ENCODE measurements around the gene TMEM106A. TPM values are rescaled to one million over a fixed set of nuclear protein-coding genes. Genes with fewer than 3 reads are reported as not detected.

Gene TMEM106A
- polyA plus RNA-seq, 2 of the 4 experiments (the other 2 are of a cell fraction) = 1.2 to 2.6 TPM

DNA sequence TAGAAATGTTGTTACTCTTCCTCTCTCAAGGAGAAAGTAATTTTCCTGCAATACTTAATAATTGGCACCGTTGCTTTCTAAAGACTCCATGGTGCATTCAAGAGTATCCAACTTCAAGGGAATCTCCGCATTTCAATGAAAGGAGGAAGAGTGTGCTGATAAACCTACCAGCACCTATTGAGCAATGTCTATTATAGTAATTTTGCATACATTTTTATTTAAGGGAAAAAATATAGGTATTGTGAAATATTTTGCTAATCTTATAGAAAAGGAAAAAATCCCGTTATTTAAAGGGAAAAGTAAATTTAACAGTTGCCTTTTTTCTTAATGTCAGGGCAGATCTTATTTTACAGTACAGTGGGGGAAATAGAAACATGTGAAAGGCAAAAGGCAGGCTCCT lies 1.1 kb upstream of the TMEM106A start:
- ChIA-PET POLR2A (interaction anchor here (5.2 kb wide), 1 partner anchor 105 kb away, joined by 52 read pairs; no protein-coding TSS in a partner anchor), CTCF (interaction anchor here (0.8 to 2.8 kb wide), 6 partner anchors 11 to 178 kb away, joined by 3 to 12 read pairs (median 3); no protein-coding TSS in a partner anchor)
- ATAC-seq = no peak
- Histone ChIP-seq H3K27ac (peak overlapping the region; percentile 75 to 84; a peak in 4 of 6 replicates), H3K4me3 (peak overlapping the region; percentile 51; the same call in 1 of the 3 replicates), H3K9me3 (no peaks in the 10 kb centered on the region), H3K4me2 (peak overlapping the region; percentile 78), H3K4me1 (peaks cover 14% of the 10 kb centered on the region)
- DNase-seq (ENCODE audit: low read depth in 1 of 2, low spot score in 1 of 2) = no peak
- 80% methylated on average over 3 of the region's 3 CpGs for WGBS (ENCODE audit: missing lambda C conversion rate)
- TF ChIP-seq CEBPB (IDR thresholded peaks at IDR 0.05) = peak; percentile 17 to 54; a peak in 2 of 4 replicates
- TF ChIP-seq NPAS2 (CRISPR knock-in tag; IDR thresholded peaks at IDR 0.05; ENCODE audit: borderline replicate concordance) = no peak
- no peak for TF ChIP-seq EHMT2 (IDR thresholded peaks at IDR 0.05; ENCODE audit: low read depth)
- peak; percentile 13 for FAIRE-seq

DNA sequence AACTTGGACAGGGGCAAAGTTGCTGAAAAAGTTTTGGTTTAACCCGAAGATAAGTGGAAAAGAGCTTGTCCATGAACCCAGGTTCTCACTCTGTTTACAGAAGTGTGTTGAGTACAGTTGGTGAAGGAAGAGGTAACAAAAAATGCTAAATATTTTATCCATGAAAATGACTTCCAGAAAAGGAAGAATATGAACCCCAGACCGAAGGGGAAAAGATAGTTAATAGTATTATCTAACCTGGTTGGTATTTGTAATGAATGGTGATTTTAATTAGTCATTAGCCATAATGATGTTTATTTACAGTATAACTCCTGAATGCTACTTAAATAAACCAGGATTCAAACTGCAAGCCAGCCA lies 574 bp upstream of the TMEM106A start:
- TF ChIP-seq, protein P1, sequence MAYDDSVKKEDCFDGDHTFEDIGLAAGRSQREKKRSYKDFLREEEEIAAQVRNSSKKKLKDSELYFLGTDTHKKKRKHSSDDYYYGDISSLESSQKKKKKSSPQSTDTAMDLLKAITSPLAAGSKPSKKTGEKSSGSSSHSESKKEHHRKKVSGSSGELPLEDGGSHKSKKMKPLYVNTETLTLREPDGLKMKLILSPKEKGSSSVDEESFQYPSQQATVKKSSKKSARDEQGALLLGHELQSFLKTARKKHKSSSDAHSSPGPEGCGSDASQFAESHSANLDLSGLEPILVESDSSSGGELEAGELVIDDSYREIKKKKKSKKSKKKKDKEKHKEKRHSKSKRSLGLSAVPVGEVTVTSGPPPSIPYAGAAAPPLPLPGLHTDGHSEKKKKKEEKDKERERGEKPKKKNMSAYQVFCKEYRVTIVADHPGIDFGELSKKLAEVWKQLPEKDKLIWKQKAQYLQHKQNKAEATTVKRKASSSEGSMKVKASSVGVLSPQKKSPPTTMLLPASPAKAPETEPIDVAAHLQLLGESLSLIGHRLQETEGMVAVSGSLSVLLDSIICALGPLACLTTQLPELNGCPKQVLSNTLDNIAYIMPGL (CRISPR knock-in tag; IDR thresholded peaks at IDR 0.05; ENCODE audit: borderline replicate concordance) = no peak
- TF ChIP-seq, protein P2, sequence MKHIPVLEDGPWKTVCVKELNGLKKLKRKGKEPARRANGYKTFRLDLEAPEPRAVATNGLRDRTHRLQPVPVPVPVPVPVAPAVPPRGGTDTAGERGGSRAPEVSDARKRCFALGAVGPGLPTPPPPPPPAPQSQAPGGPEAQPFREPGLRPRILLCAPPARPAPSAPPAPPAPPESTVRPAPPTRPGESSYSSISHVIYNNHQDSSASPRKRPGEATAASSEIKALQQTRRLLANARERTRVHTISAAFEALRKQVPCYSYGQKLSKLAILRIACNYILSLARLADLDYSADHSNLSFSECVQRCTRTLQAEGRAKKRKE (CRISPR knock-in tag; IDR thresholded peaks at IDR 0.05; ENCODE audit: low read depth) = no peak
- TF ChIP-seq GATA3 (IDR thresholded peaks at IDR 0.05; ENCODE audit: borderline replicate concordance) (no peak), FOXS1 (CRISPR knock-in tag; IDR thresholded peaks at IDR 0.05) (no peak), ZSCAN20 (CRISPR knock-in tag; IDR thresholded peaks at IDR 0.05) (no peak), CBX8 (IDR thresholded peaks at IDR 0.05) (no peak), NPAS2 (CRISPR knock-in tag; IDR thresholded peaks at IDR 0.05; ENCODE audit: borderline replicate concordance) (no peak)
- H3K4me1 ChIP-seq = peaks cover 14% of the 10 kb centered on the region
- 36% methylated on average over 2 of the region's 2 CpGs for WGBS (ENCODE audit: missing lambda C conversion rate)
- FAIRE-seq = no peak
- peak overlapping the region; percentile 75 to 84 for H3K27ac ChIP-seq
- ChIA-PET POLR2A (interaction anchor here (0.7 to 5.2 kb wide), 9 partner anchors 9 to 150 kb away, joined by 3 to 52 read pairs (median 4); partner anchors contain the start of gene NBR1), CTCF (interaction anchor here (0.6 to 2.8 kb wide), 12 partner anchors 11 to 179 kb away, joined by 3 to 12 read pairs (median 3); no protein-coding TSS in a partner anchor)
- ATAC-seq = no peak
- peak overlapping the region; percentile 78 for H3K4me2 ChIP-seq
- no peak for DNase-seq (ENCODE audit: low read depth in 1 of 2, low spot score in 1 of 2)
- H3K4me3 ChIP-seq = peak overlapping the region; percentile 51
- H3K9me3 ChIP-seq = no peaks in the 10 kb centered on the region

DNA sequence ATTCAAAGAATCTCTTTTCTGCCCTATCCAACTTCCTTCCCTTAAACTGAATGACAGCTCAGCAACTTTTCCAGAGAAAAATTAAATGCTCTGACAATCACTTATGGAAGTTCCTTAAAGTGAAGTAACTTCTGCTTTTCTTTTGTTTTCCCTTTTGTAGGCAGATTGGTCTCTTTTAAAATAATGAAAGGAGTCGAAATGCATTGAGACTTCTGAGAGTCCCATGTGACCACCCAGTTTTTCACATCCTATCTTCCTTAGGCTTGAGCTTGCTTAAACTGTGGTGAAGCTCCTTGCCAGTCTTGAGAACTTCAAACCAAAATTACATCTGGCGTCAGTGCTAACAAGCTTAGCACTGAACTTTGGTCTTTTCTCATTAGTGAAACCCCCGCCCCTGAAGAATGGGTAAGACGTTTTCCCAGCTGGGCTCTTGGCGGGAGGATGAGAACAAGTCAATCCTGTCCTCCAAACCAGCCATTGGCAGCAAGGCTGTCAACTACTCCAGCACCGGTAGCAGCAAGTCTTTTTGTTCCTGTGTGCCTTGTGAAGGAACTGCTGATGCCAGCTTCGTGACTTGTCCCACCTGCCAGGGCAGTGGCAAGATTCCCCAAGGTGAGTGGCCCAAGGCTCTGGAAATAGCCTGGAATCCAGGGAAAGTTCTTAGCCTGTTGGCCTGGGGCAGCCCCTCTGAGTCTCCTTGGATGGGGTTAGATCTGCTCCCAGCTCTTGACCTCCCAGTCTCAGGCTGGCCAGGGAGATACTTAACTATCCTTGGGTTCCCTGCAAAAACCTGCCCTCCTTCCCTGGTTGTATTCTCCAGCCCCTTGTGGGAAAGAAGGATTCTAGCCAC lies 1.2 kb downstream of the TMEM106A start:
- POLR2A ChIA-PET = interaction anchor here (1.4 to 5.2 kb wide), 4 partner anchors 13 to 103 kb away, joined by 3 to 52 read pairs (median 12); partner anchors contain the start of gene NBR1
- no peak for FAIRE-seq
- peak overlapping the region; percentile 75 to 84; a peak in 5 of 6 replicates for H3K27ac ChIP-seq
- H3K4me2 ChIP-seq = peak overlapping the region; percentile 78
- peak overlapping the region; percentile 51 for H3K4me3 ChIP-seq
- no peak for ATAC-seq
- CTCF ChIA-PET = interaction anchor here (0.8 to 2.8 kb wide), 16 partner anchors 9 to 206 kb away, joined by 3 to 16 read pairs (median 4); partner anchors contain the start of gene IFI35
- H3K9me3 ChIP-seq = no peaks in the 10 kb centered on the region
- peaks cover 14% of the 10 kb centered on the region for H3K4me1 ChIP-seq
- no peak for TF ChIP-seq HOXB13 (CRISPR knock-in tag; IDR thresholded peaks at IDR 0.05; ENCODE audit: low read depth)
- TF ChIP-seq MAFK (IDR thresholded peaks at IDR 0.05; ENCODE audit: partially characterized antibody) = peak; percentile 74
- 93% methylated on average over 7 of the region's 7 CpGs for WGBS (ENCODE audit: missing lambda C conversion rate)
- no peak for DNase-seq (ENCODE audit: low read depth in 1 of 2, low spot score in 1 of 2)

DNA sequence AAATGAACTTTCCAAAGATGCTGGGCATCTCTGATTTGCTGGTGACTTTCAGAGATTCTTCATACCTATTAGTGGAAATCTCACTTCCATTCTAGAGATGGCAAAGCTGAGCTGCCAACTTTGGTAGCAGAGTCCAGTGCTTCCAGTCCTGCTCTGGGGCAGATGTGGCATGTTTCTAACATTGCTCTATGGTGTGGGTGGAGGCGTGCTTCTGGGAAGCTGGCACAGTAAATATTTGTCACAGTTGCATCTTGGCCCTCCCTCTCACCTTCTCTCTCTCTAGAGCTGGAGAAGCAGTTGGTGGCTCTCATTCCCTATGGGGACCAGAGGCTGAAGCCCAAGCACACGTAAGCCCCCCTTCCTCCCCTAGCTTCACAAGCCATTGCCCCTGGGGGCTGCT lies 1.9 kb downstream of the TMEM106A start:
- ChIA-PET CTCF (interaction anchor here (1.1 to 2.8 kb wide), 8 partner anchors 8 to 207 kb away, joined by 3 to 16 read pairs (median 5); partner anchors contain the start of gene IFI35), POLR2A (interaction anchor here (1.1 to 5.2 kb wide), 2 partner anchors 41 to 102 kb away, joined by 8 to 52 read pairs; no protein-coding TSS in a partner anchor)
- TF ChIP-seq, protein P3, sequence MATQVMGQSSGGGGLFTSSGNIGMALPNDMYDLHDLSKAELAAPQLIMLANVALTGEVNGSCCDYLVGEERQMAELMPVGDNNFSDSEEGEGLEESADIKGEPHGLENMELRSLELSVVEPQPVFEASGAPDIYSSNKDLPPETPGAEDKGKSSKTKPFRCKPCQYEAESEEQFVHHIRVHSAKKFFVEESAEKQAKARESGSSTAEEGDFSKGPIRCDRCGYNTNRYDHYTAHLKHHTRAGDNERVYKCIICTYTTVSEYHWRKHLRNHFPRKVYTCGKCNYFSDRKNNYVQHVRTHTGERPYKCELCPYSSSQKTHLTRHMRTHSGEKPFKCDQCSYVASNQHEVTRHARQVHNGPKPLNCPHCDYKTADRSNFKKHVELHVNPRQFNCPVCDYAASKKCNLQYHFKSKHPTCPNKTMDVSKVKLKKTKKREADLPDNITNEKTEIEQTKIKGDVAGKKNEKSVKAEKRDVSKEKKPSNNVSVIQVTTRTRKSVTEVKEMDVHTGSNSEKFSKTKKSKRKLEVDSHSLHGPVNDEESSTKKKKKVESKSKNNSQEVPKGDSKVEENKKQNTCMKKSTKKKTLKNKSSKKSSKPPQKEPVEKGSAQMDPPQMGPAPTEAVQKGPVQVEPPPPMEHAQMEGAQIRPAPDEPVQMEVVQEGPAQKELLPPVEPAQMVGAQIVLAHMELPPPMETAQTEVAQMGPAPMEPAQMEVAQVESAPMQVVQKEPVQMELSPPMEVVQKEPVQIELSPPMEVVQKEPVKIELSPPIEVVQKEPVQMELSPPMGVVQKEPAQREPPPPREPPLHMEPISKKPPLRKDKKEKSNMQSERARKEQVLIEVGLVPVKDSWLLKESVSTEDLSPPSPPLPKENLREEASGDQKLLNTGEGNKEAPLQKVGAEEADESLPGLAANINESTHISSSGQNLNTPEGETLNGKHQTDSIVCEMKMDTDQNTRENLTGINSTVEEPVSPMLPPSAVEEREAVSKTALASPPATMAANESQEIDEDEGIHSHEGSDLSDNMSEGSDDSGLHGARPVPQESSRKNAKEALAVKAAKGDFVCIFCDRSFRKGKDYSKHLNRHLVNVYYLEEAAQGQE (IDR thresholded peaks at IDR 0.05) = no peak
- TF ChIP-seq CHD4 (IDR thresholded peaks at IDR 0.05; ENCODE audit: borderline replicate concordance) = no peak
- TF ChIP-seq RAD21 (conservative IDR thresholded peaks at IDR 0.05 in 1 of 2, IDR thresholded peaks at IDR 0.05 in 1 of 2) = no peak
- TF ChIP-seq NFE2L2 (conservative IDR thresholded peaks at IDR 0.05; ENCODE audit: low read length) = no peak
- no peak for TF ChIP-seq POLR2A (IDR thresholded peaks at IDR 0.05; ENCODE audit: low read length)
- TF ChIP-seq, protein P2 (CRISPR knock-in tag; IDR thresholded peaks at IDR 0.05; ENCODE audit: low read depth) = no peak
- DNase-seq (ENCODE audit: low read depth in 1 of 2, low spot score in 1 of 2) (no peak), ATAC-seq (no peak), FAIRE-seq (no peak)
- WGBS (ENCODE audit: missing lambda C conversion rate) = 90% methylated on average over 2 of the region's 2 CpGs
- Histone ChIP-seq H3K9me3 (no peaks in the 10 kb centered on the region), H3K27ac (no peak overlapping the region), H3K4me1 (peaks cover 14% of the 10 kb centered on the region), H3K4me2 (no peak overlapping the region), H3K4me3 (no peak overlapping the region)

Measured in A549 (cell line).